Uterus (tissue), 2 donors: ENCODE results near the gene OR13C5.

Experiments
- CTCF ChIP-seq, 4 experiments: fragments of 200-600 bp in 2 of 4; fragments of 450-650 bp in 2 of 4; sonication (generic) in 2 of 4; IDR thresholded peaks; one replicate each; pipeline ENCODE4 v1.5.1; 2016 to 2019; ENCODE audit warnings: antibody characterized with exemption in 4 of 4, mild to moderate bottlenecking in 2 of 4, moderate library complexity in 1 of 4
- POLR2A ChIP-seq, 2 donors: fragments of 450-650 bp; IDR thresholded peaks; one replicate each; pipeline ENCODE4 v1.6.1; 2016; ENCODE audit warnings: antibody characterized with exemption in 2 of 2, mild to moderate bottlenecking in 1 of 2, moderate library complexity in 1 of 2

DNA sequence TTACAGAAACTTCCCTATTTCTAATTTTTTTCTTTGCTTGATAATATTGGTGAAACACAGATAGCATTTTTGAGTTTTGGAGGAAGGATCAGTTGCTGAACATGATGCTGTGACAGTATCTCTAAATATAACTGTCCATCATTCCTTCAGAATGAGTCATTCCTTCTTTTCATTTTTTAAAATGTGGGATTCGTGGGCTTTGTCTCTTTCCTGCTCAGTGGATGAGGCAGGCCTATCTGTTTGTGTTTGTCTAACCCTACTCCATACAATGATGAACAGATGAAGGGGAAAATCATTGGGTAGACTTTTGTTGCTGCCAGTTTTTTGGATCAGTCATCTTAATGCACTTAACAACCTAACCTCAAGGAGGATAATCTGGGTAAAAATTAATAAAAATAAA is 46.0 kb downstream of the OR13C5 start:
- TF ChIP-seq CTCF (IDR thresholded peaks at IDR 0.05), result no peak
- no peak for TF ChIP-seq POLR2A (IDR thresholded peaks at IDR 0.05)
